ENCODE data around the gene FOXE3.
"Not testable (repeated sequence)": the region's sequence is repeated elsewhere in the genome, so short reads cannot be mapped to it uniquely, and the experiment has no call there.

FOXE3 gene

GRCh38 chr1:47456250-47456649 is 40.2 kb downstream of the FOXE3 start:
- H3K9ac ChIP-seq (ENCODE audit: insufficient read length): no peak overlapping the region
- DNase-seq (ENCODE audit: low read depth, low spot score): no peak
- H3K27ac ChIP-seq: no peak overlapping the region
- H3K9me3 ChIP-seq (ENCODE audit: low read depth, low read length): no peaks in the 10 kb centered on the region
- no peaks in the 10 kb centered on the region for H3K36me3 ChIP-seq (ENCODE audit: insufficient read depth, low read length)
- TF ChIP-seq POLR2AphosphoS5 (IDR thresholded peaks at IDR 0.05; ENCODE audit: borderline replicate concordance, low read depth, low read length) (no peak), FOXP2 (optimal IDR thresholded peaks at IDR 0.05; ENCODE audit: control extremely low read depth, extremely low read length, insufficient read depth) (no peak), EZH2 (IDR thresholded peaks at IDR 0.05) (no peak)
- H3K4me3 ChIP-seq: no peak overlapping the region

GRCh38 chr1:47457547-47457946 is 41.5 kb downstream of the FOXE3 start:
- not testable (repeated sequence) for DNase-seq (ENCODE audit: low read depth, low spot score); H3K4me3 ChIP-seq; H3K36me3 ChIP-seq (ENCODE audit: insufficient read depth, low read length); H3K9ac ChIP-seq (ENCODE audit: insufficient read length); H3K9me3 ChIP-seq (ENCODE audit: low read depth, low read length); H3K27ac ChIP-seq

- Histone ChIP-seq H3K9me3 (ENCODE audit: low read depth, low read length) (no peaks in the 10 kb centered on the region), H3K4me3 (no peak overlapping the region), H3K9ac (ENCODE audit: insufficient read length) (no peak overlapping the region), H3K36me3 (ENCODE audit: insufficient read depth, low read length) (no peaks in the 10 kb centered on the region), H3K27ac (no peak overlapping the region)
- DNase-seq (ENCODE audit: low read depth, low spot score): no peak
- no peak for TF ChIP-seq POLR2AphosphoS5 (IDR thresholded peaks at IDR 0.05; ENCODE audit: borderline replicate concordance, low read depth, low read length)
- TF ChIP-seq EZH2 (IDR thresholded peaks at IDR 0.05): no peak
- no peak for TF ChIP-seq FOXP2 (optimal IDR thresholded peaks at IDR 0.05; ENCODE audit: control extremely low read depth, extremely low read length, insufficient read depth)
Measured at GRCh38 chr1:47459253-47459788, 43.2 kb downstream of the FOXE3 start.

- DNase-seq (ENCODE audit: low read depth, low spot score): no peak
- Histone ChIP-seq H3K27ac (no peak overlapping the region), H3K4me3 (no peak overlapping the region), H3K9ac (ENCODE audit: insufficient read length) (no peak overlapping the region), H3K9me3 (ENCODE audit: low read depth, low read length) (no peaks in the 10 kb centered on the region), H3K36me3 (ENCODE audit: insufficient read depth, low read length) (no peaks in the 10 kb centered on the region)
- TF ChIP-seq EZH2 (IDR thresholded peaks at IDR 0.05) (no peak), POLR2AphosphoS5 (IDR thresholded peaks at IDR 0.05; ENCODE audit: borderline replicate concordance, low read depth, low read length) (no peak), FOXP2 (optimal IDR thresholded peaks at IDR 0.05; ENCODE audit: control extremely low read depth, extremely low read length, insufficient read depth) (no peak)
Measured at GRCh38 chr1:47460040-47460439, 44.0 kb downstream of the FOXE3 start.

DNA sequence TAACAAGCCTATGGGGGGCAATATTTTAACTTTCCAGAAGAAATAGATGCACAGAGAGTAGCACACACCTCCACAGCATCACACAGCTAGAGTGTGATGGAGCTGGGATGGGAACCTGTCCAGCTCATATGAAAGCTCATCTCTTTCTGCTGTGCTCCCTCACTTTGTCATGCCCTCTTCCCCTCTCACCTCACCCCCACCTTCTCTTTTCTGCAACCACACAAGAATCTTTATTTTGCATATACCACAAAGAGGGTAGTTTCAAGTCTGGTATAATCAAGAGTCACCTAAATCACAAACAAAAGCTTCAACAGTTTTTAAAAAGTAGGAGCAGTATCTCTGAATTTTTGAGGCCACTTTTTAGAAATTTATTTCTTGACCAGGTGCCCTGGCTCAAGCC is 44.4 kb downstream of the FOXE3 start:
- no peaks in the 10 kb centered on the region for H3K36me3 ChIP-seq (ENCODE audit: insufficient read depth, low read length)
- no peaks in the 10 kb centered on the region for H3K9me3 ChIP-seq (ENCODE audit: low read depth, low read length)
- no peak overlapping the region for H3K9ac ChIP-seq (ENCODE audit: insufficient read length)
- DNase-seq (ENCODE audit: low read depth, low spot score): no peak
- no peak overlapping the region for H3K4me3 ChIP-seq
- TF ChIP-seq POLR2AphosphoS5 (IDR thresholded peaks at IDR 0.05; ENCODE audit: borderline replicate concordance, low read depth, low read length): no peak
- TF ChIP-seq FOXP2 (optimal IDR thresholded peaks at IDR 0.05; ENCODE audit: control extremely low read depth, extremely low read length, insufficient read depth): no peak
- no peak for TF ChIP-seq EZH2 (IDR thresholded peaks at IDR 0.05)
- no peak overlapping the region for H3K27ac ChIP-seq

- no peak for DNase-seq (ENCODE audit: low read depth, low spot score)
- no peaks in the 10 kb centered on the region for H3K9me3 ChIP-seq (ENCODE audit: low read depth, low read length)
- no peak overlapping the region for H3K27ac ChIP-seq
- no peak overlapping the region for H3K9ac ChIP-seq (ENCODE audit: insufficient read length)
- no peak for TF ChIP-seq EZH2 (IDR thresholded peaks at IDR 0.05)
- TF ChIP-seq POLR2AphosphoS5 (IDR thresholded peaks at IDR 0.05; ENCODE audit: borderline replicate concordance, low read depth, low read length): no peak
- no peak for TF ChIP-seq FOXP2 (optimal IDR thresholded peaks at IDR 0.05; ENCODE audit: control extremely low read depth, extremely low read length, insufficient read depth)
- no peak overlapping the region for H3K4me3 ChIP-seq
- no peaks in the 10 kb centered on the region for H3K36me3 ChIP-seq (ENCODE audit: insufficient read depth, low read length)
Measured at GRCh38 chr1:47465605-47466004, 49.5 kb downstream of the FOXE3 start.

All from SK-N-MC (cell line).